Liver (tissue), 9 donors: ENCODE measurements around the gene CUBN. TPM values are rescaled to one million over a fixed set of nuclear protein-coding genes. Genes with fewer than 3 reads are reported as not detected.

Experiments
- DNase-seq: peaks from one replicate; pipeline ENCODE4 v3.0.0-alpha.2; 2017; ENCODE audit warnings: low spot score
- H3K27ac ChIP-seq, 2 donors: one replicate each; pipeline ENCODE4 v1.7.0; 2013; ENCODE audit warnings: inconsistent platforms in 2 of 2, low read length in 2 of 2, control low read depth in 1 of 2, low read depth in 1 of 2, mild to moderate bottlenecking in 1 of 2
- H3K27me3 ChIP-seq, 4 donors: one replicate each; pipeline versions ENCODE4 v1.6.1 to v1.7.0; 2013; ENCODE audit warnings: low read length in 3 of 4, inconsistent platforms in 1 of 4, mild to moderate bottlenecking in 1 of 4, moderate library complexity in 1 of 4; ENCODE audit not compliant: control insufficient read depth in 4 of 4, insufficient read depth in 4 of 4
- H3K36me3 ChIP-seq, 4 donors: one replicate each; pipeline versions ENCODE4 v1.6.1 to v1.7.0; 2013; ENCODE audit warnings: low read length in 3 of 4, mild to moderate bottlenecking in 3 of 4, low read depth in 1 of 4, moderate library complexity in 1 of 4; ENCODE audit not compliant: control insufficient read depth in 4 of 4, insufficient read depth in 3 of 4
- H3K4me1 ChIP-seq, 4 donors: one replicate each; pipeline versions ENCODE4 v1.6.1 to v1.7.0; 2013; ENCODE audit warnings: low read length in 3 of 4, mild to moderate bottlenecking in 3 of 4, moderate library complexity in 1 of 4; ENCODE audit not compliant: control insufficient read depth in 4 of 4, insufficient read depth in 4 of 4
- H3K4me3 ChIP-seq, 3 donors: one replicate each; pipeline versions ENCODE4 v1.6.1 to v1.7.0; 2013; ENCODE audit warnings: low read length in 3 of 3, control low read depth in 1 of 3, low read depth in 1 of 3, mild to moderate bottlenecking in 1 of 3
- H3K9ac ChIP-seq, 2 donors: one replicate each; pipeline ENCODE4 v1.7.0; 2013; ENCODE audit warnings: low read length in 2 of 2, mild to moderate bottlenecking in 2 of 2, moderate library complexity in 2 of 2, control low read depth in 1 of 2, low read depth in 1 of 2
- H3K9me3 ChIP-seq, 4 donors: one replicate each; pipeline versions ENCODE4 v1.6.1 to v1.7.0; 2013; ENCODE audit warnings: low read length in 3 of 4; ENCODE audit not compliant: control insufficient read depth in 4 of 4
- EGR1 ChIP-seq, 2 donors: IDR thresholded peaks; 2 replicates each; pipeline ENCODE4 v1.6.1; 2016 to 2018; ENCODE audit warnings: antibody characterized with exemption in 2 of 2, low read depth in 2 of 2
- FOXA1 ChIP-seq: IDR thresholded peaks from 2 replicates; pipeline ENCODE4 v1.6.1; 2016; ENCODE audit warnings: antibody characterized with exemption
- FOXA2 ChIP-seq: IDR thresholded peaks from 2 replicates; pipeline ENCODE4 v1.6.1; 2016; ENCODE audit warnings: antibody characterized with exemption
- GABPA ChIP-seq, 2 donors: IDR thresholded peaks in 1 of 2; conservative IDR thresholded peaks in 1 of 2; 2 replicates each; pipeline ENCODE4 v1.6.1; 2016; ENCODE audit warnings: antibody characterized with exemption in 2 of 2, mild to moderate bottlenecking in 1 of 2, moderate library complexity in 1 of 2
- HNF4A ChIP-seq, 2 donors: conservative IDR thresholded peaks; 2 replicates each; pipeline ENCODE4 v1.6.1; 2016; ENCODE audit warnings: antibody characterized with exemption in 2 of 2, mild to moderate bottlenecking in 2 of 2
- HNF4G ChIP-seq: IDR thresholded peaks from 2 replicates; pipeline ENCODE4 v1.6.1; 2016; ENCODE audit warnings: antibody characterized with exemption
- JUND ChIP-seq, 2 donors: IDR thresholded peaks; 2 replicates each; pipeline ENCODE4 v1.6.1; 2016; ENCODE audit warnings: antibody characterized with exemption in 2 of 2
- MAX ChIP-seq: IDR thresholded peaks from 2 replicates; pipeline ENCODE4 v1.6.1; 2016; ENCODE audit warnings: antibody characterized with exemption
- NR2F2 ChIP-seq: IDR thresholded peaks from 2 replicates; pipeline ENCODE4 v1.6.1; 2016; ENCODE audit warnings: antibody characterized with exemption
- RAD21 ChIP-seq, 2 donors: IDR thresholded peaks; 2 replicates each; pipeline ENCODE4 v1.6.1; 2016; ENCODE audit warnings: antibody characterized with exemption in 2 of 2, mild to moderate bottlenecking in 2 of 2
- RXRA ChIP-seq, 2 donors: IDR thresholded peaks; 2 replicates each; pipeline ENCODE4 v1.6.1; 2017 to 2018; ENCODE audit warnings: antibody characterized with exemption in 2 of 2, mild to moderate bottlenecking in 1 of 2
- SP1 ChIP-seq: IDR thresholded peaks from 2 replicates; pipeline ENCODE4 v1.6.1; 2018; ENCODE audit warnings: antibody characterized with exemption, mild to moderate bottlenecking
- TAF1 ChIP-seq: conservative IDR thresholded peaks from 2 replicates; pipeline ENCODE4 v1.6.1; 2016; ENCODE audit warnings: antibody characterized with exemption, mild to moderate bottlenecking
- YY1 ChIP-seq: IDR thresholded peaks from 2 replicates; pipeline ENCODE4 v1.6.1; 2016; ENCODE audit warnings: antibody characterized with exemption, mild to moderate bottlenecking
- WGBS: extraction: QIAGEN DNeasy Blood & Tissue Kit; methylation state at CpG from one replicate; pipeline ENCODE4 v1.1.7; 2013; 5-methylcytosine and 5-hydroxymethylcytosine counted together
- polyA plus RNA-seq, 2 donors: library from polyadenylated mRNA; stranded (reverse) in 1 of 2; unstranded in 1 of 2; fragments of 200-250 nt in 1 of 2; fragments of >200 nt in 1 of 2; fragmentation: Nextera tagmentation in 1 of 2; extraction: Ambion mirVana in 1 of 2; gene quantifications; one replicate each; pipeline versions ENCODE4 v1.2.1 to v1.2.3, GENCODE V29; 2013 to 2015
- total RNA-seq, 2 donors: library from RNA; depleted of rRNA; stranded (reverse); fragments of >200 nt; gene quantifications; one replicate each; pipeline ENCODE4 v1.2.3, GENCODE V29; 2014
- TF ChIP-seq, protein P1 (sequence below): IDR thresholded peaks from 2 replicates; pipeline ENCODE4 v1.6.1; 2016; ENCODE audit warnings: antibody characterized with exemption, mild to moderate bottlenecking
- TF ChIP-seq, protein P2 (sequence below): IDR thresholded peaks from 2 replicates; pipeline ENCODE4 v1.6.1; 2016; ENCODE audit warnings: antibody characterized with exemption
- TF ChIP-seq, protein P3 (sequence below): fragments of 150-350 bp; IDR thresholded peaks from 2 replicates; pipeline ENCODE4 v1.5.1; 2017; ENCODE audit warnings: improper control_type of control experiment, low read depth, low read length; ENCODE audit not compliant: missing input control
- TF ChIP-seq, protein P4 (sequence below): IDR thresholded peaks from 2 replicates; pipeline ENCODE4 v1.6.1; 2016; ENCODE audit warnings: antibody characterized with exemption
- donor health status: healthy.
- donor health status: healthy.
- donor health status: healthy.
- donor health status: healthy.
- donor health status: healthy.

The CUBN gene
- total and polyA plus RNA-seq, 4 donors, result 0.01 to 0.67 (median 0.30) TPM

DNA sequence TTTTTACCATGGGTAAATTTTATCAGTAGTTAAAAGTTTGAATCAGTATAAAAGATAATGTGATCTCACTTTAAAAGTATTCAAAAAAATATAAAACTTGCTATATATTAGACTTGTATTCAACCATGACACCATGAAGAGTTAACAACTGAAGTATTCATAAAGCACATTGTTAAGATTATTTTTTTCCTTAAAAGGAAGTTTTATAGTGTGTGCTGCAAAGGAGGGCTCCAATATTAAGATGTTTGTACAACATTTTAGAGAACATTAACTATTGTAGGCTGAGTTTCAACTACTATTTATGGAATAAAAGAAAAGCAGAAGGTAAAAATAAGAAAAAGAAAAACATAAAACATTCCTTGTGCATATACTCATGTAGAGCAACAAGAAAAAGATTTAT lies 24.5 kb upstream of the CUBN start:
- no peak for DNase-seq
- Histone ChIP-seq H3K4me3 (no peak overlapping the region), H3K4me1 (no peaks in the 10 kb centered on the region), H3K9ac (no peak overlapping the region), H3K27ac (no peak overlapping the region), H3K36me3 (no peaks in the 10 kb centered on the region), H3K9me3 (no peaks in the 10 kb centered on the region), H3K27me3 (no peaks in the 10 kb centered on the region)
- TF ChIP-seq RXRA (IDR thresholded peaks at IDR 0.05), result no peak
- no peak for TF ChIP-seq TAF1
- TF ChIP-seq FOXA1, result no peak
- TF ChIP-seq YY1, result no peak
- no peak for TF ChIP-seq MAX
- TF ChIP-seq, protein P1, sequence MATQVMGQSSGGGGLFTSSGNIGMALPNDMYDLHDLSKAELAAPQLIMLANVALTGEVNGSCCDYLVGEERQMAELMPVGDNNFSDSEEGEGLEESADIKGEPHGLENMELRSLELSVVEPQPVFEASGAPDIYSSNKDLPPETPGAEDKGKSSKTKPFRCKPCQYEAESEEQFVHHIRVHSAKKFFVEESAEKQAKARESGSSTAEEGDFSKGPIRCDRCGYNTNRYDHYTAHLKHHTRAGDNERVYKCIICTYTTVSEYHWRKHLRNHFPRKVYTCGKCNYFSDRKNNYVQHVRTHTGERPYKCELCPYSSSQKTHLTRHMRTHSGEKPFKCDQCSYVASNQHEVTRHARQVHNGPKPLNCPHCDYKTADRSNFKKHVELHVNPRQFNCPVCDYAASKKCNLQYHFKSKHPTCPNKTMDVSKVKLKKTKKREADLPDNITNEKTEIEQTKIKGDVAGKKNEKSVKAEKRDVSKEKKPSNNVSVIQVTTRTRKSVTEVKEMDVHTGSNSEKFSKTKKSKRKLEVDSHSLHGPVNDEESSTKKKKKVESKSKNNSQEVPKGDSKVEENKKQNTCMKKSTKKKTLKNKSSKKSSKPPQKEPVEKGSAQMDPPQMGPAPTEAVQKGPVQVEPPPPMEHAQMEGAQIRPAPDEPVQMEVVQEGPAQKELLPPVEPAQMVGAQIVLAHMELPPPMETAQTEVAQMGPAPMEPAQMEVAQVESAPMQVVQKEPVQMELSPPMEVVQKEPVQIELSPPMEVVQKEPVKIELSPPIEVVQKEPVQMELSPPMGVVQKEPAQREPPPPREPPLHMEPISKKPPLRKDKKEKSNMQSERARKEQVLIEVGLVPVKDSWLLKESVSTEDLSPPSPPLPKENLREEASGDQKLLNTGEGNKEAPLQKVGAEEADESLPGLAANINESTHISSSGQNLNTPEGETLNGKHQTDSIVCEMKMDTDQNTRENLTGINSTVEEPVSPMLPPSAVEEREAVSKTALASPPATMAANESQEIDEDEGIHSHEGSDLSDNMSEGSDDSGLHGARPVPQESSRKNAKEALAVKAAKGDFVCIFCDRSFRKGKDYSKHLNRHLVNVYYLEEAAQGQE, result no peak
- TF ChIP-seq, protein P2, sequence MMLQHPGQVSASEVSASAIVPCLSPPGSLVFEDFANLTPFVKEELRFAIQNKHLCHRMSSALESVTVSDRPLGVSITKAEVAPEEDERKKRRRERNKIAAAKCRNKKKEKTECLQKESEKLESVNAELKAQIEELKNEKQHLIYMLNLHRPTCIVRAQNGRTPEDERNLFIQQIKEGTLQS, result no peak

DNA sequence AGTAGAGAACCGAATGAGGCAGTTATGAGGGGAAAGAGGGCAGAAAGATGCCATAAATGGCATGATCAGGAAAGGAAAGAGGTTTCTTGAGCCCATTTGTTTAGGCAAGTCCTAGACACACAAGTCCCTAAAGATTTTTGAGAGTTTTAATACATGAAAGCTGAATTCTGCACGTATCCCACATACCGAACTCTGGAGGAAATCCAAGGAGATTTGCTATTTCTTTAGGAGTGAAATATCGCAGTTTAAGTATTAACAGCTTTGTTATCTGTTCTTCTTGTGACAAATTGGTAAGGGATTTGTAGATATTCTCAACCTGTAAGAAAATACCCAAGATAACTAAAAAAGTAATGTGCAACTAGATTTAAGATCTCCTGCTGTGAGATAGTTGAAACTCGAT lies 23.7 kb upstream of the CUBN start:
- no peak overlapping the region for H3K9ac ChIP-seq
- H3K27ac ChIP-seq, result no peak overlapping the region
- 89% methylated on average over 5 of the region's 5 CpGs for WGBS
- no peak for DNase-seq
- H3K36me3 ChIP-seq, result no peaks in the 10 kb centered on the region
- no peaks in the 10 kb centered on the region for H3K9me3 ChIP-seq
- H3K4me1 ChIP-seq, result no peaks in the 10 kb centered on the region
- no peak overlapping the region for H3K4me3 ChIP-seq
- no peak for TF ChIP-seq SP1
- TF ChIP-seq JUND (IDR thresholded peaks at IDR 0.05), result no peak
- no peak for TF ChIP-seq HNF4A (conservative IDR thresholded peaks at IDR 0.05)
- TF ChIP-seq RAD21 (IDR thresholded peaks at IDR 0.05), result no peak
- TF ChIP-seq, protein P3, sequence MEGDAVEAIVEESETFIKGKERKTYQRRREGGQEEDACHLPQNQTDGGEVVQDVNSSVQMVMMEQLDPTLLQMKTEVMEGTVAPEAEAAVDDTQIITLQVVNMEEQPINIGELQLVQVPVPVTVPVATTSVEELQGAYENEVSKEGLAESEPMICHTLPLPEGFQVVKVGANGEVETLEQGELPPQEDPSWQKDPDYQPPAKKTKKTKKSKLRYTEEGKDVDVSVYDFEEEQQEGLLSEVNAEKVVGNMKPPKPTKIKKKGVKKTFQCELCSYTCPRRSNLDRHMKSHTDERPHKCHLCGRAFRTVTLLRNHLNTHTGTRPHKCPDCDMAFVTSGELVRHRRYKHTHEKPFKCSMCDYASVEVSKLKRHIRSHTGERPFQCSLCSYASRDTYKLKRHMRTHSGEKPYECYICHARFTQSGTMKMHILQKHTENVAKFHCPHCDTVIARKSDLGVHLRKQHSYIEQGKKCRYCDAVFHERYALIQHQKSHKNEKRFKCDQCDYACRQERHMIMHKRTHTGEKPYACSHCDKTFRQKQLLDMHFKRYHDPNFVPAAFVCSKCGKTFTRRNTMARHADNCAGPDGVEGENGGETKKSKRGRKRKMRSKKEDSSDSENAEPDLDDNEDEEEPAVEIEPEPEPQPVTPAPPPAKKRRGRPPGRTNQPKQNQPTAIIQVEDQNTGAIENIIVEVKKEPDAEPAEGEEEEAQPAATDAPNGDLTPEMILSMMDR, result no peak
- no peak for TF ChIP-seq YY1
- TF ChIP-seq NR2F2, result no peak
- no peak for TF ChIP-seq FOXA1
- TF ChIP-seq TAF1, result no peak
- TF ChIP-seq, protein P2, result no peak
- no peak for TF ChIP-seq RXRA (IDR thresholded peaks at IDR 0.05)
- TF ChIP-seq MAX, result no peak
- TF ChIP-seq FOXA2, result no peak
- TF ChIP-seq, protein P4, sequence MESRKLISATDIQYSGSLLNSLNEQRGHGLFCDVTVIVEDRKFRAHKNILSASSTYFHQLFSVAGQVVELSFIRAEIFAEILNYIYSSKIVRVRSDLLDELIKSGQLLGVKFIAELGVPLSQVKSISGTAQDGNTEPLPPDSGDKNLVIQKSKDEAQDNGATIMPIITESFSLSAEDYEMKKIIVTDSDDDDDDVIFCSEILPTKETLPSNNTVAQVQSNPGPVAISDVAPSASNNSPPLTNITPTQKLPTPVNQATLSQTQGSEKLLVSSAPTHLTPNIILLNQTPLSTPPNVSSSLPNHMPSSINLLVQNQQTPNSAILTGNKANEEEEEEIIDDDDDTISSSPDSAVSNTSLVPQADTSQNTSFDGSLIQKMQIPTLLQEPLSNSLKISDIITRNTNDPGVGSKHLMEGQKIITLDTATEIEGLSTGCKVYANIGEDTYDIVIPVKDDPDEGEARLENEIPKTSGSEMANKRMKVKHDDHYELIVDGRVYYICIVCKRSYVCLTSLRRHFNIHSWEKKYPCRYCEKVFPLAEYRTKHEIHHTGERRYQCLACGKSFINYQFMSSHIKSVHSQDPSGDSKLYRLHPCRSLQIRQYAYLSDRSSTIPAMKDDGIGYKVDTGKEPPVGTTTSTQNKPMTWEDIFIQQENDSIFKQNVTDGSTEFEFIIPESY, result no peak
- no peak for TF ChIP-seq HNF4G
- TF ChIP-seq GABPA (IDR thresholded peaks at IDR 0.05 in 1 of 2, conservative IDR thresholded peaks at IDR 0.05 in 1 of 2), result no peak
- TF ChIP-seq, protein P1, result no peak
- TF ChIP-seq EGR1 (IDR thresholded peaks at IDR 0.05; ENCODE audit: low read depth in 2 of 2), result no peak
- no peaks in the 10 kb centered on the region for H3K27me3 ChIP-seq
